Activated CD4-positive, alpha-beta T cell treated with anti-CD3 and anti-CD28 coated beads, Interleukin-2, amount 10 ng/mL, durations not matched to agents 7 days and 5 days (primary cell): ENCODE measurements around the gene EDN2. TPM values are rescaled to one million over a fixed set of nuclear protein-coding genes. Genes with fewer than 3 reads are reported as not detected.

Experiments
- CTCF ChIA-PET: fragments of 350-600 bp; sonication (Branson Sonifier 250); formaldehyde crosslinking; loops from one replicate; lab custom pipeline; 2021; ENCODE audit warnings: antibody characterized with exemption; lab: Charles Lee
- POLR2A ChIA-PET: fragments of 350-600 bp; sonication (Branson Sonifier 250); formaldehyde crosslinking; loops from one replicate; lab custom pipeline; 2021; ENCODE audit warnings: antibody characterized with exemption; lab: Charles Lee
- DNase-seq: peaks from one replicate; pipeline ENCODE4 v3.0.0-alpha.2; 2020
- H3K27ac Mint-ChIP-seq: one replicate; pipeline ENCODE4 v1.8.0; 2021; ENCODE audit warnings: mild to moderate bottlenecking, moderate library complexity, mixed read lengths
- H3K27me3 Mint-ChIP-seq: one replicate; pipeline ENCODE4 v1.8.0; 2021; ENCODE audit warnings: mixed read lengths
- H3K36me3 Mint-ChIP-seq: one replicate; pipeline ENCODE4 v1.8.0; 2021; ENCODE audit warnings: low read depth, mixed read lengths
- H3K4me1 Mint-ChIP-seq: one replicate; pipeline ENCODE4 v1.8.0; 2021; ENCODE audit warnings: mixed read lengths
- H3K4me3 Mint-ChIP-seq: one replicate; pipeline ENCODE4 v1.8.0; 2021; ENCODE audit warnings: mild to moderate bottlenecking, moderate library complexity, mixed read lengths
- H3K9me3 Mint-ChIP-seq: one replicate; pipeline ENCODE4 v1.8.0; 2021; ENCODE audit warnings: mixed read lengths
- total RNA-seq, 2 experiments: library from RNA; stranded (reverse); gene quantifications; one replicate each; pipeline ENCODE4 v1.2.3, GENCODE V29; 2021

The EDN2 gene
- total RNA-seq, 2 experiments from 2014 or later = not detected

DNA sequence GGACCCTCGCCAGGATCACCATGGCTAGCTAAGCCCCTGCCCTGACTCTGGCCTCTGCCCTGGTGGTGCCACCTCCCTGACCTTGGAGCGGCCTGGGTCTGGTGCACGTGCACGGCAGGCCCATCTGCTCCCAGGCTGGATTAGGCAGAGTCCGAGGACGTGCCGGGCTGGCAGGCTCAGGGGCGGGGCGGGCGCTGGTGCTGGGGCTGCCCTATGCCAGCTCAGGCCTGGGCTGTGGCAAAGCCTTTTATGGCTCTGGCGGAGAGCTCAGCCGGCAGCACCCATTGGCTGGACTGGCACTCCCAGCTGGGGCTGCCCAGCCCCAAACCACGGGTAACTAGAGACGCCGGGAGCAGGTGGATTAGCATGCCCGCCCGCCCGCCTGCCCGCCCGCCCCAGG, 17.1 kb upstream of the EDN2 start:
- Mint-ChIP-seq H3K4me1 (peaks cover 13% of the 10 kb centered on the region), H3K4me3 (no peak overlapping the region), H3K9me3 (no peaks in the 10 kb centered on the region), H3K27ac (no peak overlapping the region), H3K27me3 (peaks cover 4% of the 10 kb centered on the region), H3K36me3 (no peaks in the 10 kb centered on the region)
- CTCF ChIA-PET = interaction anchor here (1.3 to 1.8 kb wide), 2 partner anchors 9 to 14 kb away, joined by 4 to 8 read pairs; no protein-coding TSS in a partner anchor
- no peak for DNase-seq
- POLR2A ChIA-PET = no interaction called here

DNA sequence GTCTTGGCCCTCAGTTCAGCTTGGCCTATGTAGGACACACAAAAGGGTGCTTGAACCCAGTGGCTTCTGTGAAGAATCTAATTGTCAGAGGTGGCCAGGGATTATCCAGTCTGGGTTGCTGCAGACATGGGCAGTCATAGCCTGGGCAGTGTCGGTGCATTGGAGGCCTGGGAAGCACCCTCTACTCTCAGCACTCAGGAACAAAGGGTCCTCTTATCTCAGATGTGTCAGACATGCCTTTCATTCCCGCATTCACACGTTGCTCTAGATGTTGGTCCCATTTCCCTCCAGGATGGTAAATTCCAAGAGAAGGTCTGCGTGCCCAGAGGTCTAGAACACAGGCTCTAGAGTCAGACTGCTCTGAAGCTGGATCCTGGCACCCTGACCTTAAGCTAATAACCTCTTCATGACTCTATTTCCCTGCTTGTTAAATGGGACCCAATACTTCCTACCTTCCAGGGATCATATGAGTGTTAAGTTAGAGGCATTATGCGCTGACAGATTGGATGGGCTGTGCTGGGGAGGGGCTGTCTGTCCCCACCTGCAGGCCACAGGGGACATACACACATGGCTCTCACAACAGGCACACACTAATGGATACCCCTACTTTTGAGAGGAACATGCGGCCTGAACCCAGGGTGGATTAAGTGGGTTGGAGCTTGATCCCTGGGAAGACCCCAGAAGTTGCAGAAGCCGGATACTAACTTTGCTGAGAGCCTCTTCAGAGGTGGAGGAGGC, 16.5 kb upstream of the EDN2 start:
- Mint-ChIP-seq H3K4me1 (peaks cover 13% of the 10 kb centered on the region), H3K4me3 (no peak overlapping the region), H3K9me3 (no peaks in the 10 kb centered on the region), H3K27ac (no peak overlapping the region), H3K36me3 (no peaks in the 10 kb centered on the region), H3K27me3 (peaks cover 4% of the 10 kb centered on the region)
- no peak for DNase-seq
- ChIA-PET POLR2A (no interaction called here), CTCF (interaction anchor here (1.3 to 1.8 kb wide), 2 partner anchors 9 to 15 kb away, joined by 4 to 8 read pairs; no protein-coding TSS in a partner anchor)

DNA sequence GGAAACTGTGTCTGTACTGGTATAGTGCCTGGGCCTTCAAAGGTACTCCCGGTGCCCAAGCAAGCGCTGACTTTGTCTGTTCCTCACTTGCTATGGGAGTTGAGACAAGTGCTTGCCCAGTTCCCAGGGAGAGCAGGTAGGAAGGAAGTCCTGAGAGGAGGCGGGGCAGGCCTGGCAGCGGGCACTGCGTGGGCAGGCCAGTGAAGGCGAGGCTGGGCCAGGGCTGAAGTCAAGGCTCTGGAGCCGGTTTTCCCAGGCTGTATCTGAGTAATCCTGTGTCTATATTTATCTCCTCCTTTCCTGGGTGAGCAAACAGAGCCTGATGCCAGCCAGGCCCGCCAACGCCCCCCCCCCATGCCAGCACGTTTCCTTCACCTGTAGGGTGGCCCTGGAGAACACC, 15.9 kb upstream of the EDN2 start:
- Mint-ChIP-seq H3K4me1 (peaks cover 18% of the 10 kb centered on the region), H3K27ac (no peak overlapping the region), H3K27me3 (peaks cover 4% of the 10 kb centered on the region), H3K36me3 (no peaks in the 10 kb centered on the region), H3K9me3 (no peaks in the 10 kb centered on the region), H3K4me3 (no peak overlapping the region)
- no peak for DNase-seq
- ChIA-PET CTCF (interaction anchor here (1.3 to 1.8 kb wide), 2 partner anchors 8 to 16 kb away, joined by 4 to 8 read pairs; no protein-coding TSS in a partner anchor), POLR2A (no interaction called here)

DNA sequence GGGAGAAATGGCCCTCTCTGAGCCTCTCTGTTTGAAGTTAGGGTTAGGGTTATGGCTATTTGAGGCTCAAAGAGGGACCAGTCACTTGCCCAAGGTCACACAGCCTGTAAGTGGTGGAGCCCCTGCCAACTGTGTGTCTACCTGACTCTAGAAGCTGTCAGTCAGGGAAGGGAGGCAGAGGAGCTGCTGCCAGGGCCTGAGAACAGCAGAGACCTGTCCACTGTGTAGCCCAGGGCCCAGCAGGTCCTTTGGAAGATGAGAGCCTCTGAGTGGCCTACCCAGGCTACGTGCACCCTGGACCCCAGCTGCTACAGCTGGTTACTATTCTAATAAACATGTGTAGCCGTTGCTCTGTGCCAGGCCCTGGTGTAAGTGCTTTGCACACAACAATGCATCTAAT, 15.1 kb upstream of the EDN2 start:
- no peak for DNase-seq
- Mint-ChIP-seq H3K9me3 (no peaks in the 10 kb centered on the region), H3K4me1 (peaks cover 13% of the 10 kb centered on the region), H3K36me3 (no peaks in the 10 kb centered on the region), H3K4me3 (no peak overlapping the region), H3K27me3 (peaks cover 9% of the 10 kb centered on the region), H3K27ac (no peak overlapping the region)
- CTCF ChIA-PET = interaction anchor here (2.0 kb wide), 1 partner anchor 16 kb away, joined by 7 read pairs; no protein-coding TSS in a partner anchor
- POLR2A ChIA-PET = no interaction called here

DNA sequence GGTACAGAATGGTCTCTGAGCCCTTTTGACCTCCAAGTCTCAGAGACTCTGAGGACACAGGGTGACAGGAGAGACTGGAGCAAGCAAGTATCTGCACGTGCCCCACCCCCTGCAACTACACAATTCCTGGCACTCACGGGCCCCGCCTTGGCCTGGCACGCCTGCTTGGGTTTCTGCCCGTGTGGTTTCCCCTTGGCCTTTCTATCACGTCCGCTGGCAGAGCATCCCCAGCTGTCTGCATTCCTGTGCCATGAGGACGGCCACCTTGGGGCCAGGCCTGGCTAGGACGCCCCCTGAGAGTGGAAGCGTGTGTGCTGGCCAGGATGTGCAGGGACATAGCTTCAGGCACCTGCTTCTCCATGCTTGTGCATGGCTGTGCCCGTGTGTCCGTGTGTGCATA, 14.3 kb upstream of the EDN2 start:
- Mint-ChIP-seq H3K27ac (no peak overlapping the region), H3K4me3 (no peak overlapping the region), H3K36me3 (no peaks in the 10 kb centered on the region), H3K9me3 (no peaks in the 10 kb centered on the region), H3K27me3 (peaks cover 9% of the 10 kb centered on the region), H3K4me1 (peaks cover 8% of the 10 kb centered on the region)
- no peak for DNase-seq
- ChIA-PET CTCF (interaction anchor here (2.0 kb wide), 1 partner anchor 17 kb away, joined by 7 read pairs; no protein-coding TSS in a partner anchor), POLR2A (no interaction called here)

DNA sequence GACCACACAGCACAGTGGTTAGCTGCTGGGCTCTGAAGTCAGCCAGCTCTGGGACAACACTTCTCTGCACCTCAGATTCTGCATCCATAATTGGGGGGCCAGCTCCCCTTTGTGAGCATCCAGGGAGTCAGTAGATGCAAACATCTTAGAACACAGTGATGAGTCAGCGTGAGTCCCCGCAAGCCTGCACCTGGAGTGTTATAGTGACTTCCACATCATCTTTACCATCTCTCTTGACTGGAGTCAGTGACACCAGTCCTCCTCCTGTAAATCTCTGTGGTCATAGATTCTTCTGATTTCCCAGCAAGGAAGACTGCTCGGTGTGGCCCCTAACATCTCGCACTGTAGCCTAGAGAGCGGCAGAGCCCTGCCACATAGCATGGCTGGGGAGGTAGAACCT, 13.9 kb upstream of the EDN2 start:
- Mint-ChIP-seq H3K4me3 (no peak overlapping the region), H3K27me3 (peaks cover 9% of the 10 kb centered on the region), H3K9me3 (no peaks in the 10 kb centered on the region), H3K27ac (no peak overlapping the region), H3K4me1 (peaks cover 8% of the 10 kb centered on the region), H3K36me3 (no peaks in the 10 kb centered on the region)
- ChIA-PET POLR2A (no interaction called here), CTCF (interaction anchor here (2.0 kb wide), 1 partner anchor 18 kb away, joined by 7 read pairs; no protein-coding TSS in a partner anchor)
- no peak for DNase-seq

DNA sequence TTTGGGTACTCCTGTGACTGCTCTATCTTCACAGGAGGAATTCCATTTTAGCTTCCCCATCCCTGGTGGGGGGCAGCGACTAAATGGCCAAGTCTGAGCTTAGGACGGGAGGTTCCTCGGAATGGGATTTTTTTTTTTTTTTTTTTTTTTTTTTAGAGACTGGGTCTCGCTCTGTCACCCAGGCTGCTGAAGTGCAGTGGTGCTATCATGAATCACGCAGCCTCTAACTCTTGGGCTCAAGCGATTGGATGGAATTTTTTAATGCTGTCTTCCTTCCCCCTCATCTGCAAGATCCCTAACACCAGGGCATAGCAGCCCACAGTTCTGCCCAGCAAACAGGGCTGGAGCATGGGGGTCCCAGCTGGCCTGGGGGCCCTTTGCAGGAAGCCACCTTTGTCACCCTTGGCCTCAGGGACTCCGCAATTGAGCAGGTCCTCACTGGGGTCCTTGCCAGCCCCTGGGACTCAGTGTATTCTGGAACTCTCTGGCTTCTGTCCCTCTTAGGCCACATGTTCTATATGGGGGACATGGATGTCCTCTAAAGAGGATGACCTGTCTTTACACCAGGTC, 13.1 kb upstream of the EDN2 start:
- POLR2A ChIA-PET = no interaction called here

DNA sequence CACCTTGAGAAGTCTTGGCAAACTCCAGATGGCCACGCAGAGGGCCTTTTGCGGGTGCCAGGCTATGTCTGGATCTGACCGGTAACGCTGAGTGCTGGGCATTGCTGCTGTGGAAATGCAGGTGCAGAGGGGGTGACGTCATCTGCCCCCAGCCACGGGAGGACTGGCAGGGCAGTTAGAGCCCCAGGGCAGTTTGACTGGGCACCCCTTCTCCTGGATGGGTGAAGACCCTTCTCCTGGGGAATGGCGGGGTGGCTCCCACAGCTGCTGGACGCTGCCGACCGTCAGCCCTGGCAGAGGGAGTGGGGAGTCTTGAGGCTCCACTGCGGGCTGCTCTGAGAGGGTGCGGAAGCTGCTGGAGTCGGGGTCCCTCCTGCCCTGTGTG, 12.6 kb upstream of the EDN2 start:
- no peak overlapping the region for H3K4me3 Mint-ChIP-seq
- ChIA-PET CTCF (interaction anchor here (0.6 kb wide), 2 partner anchors 74 to 766 kb away, joined by 3 to 5 read pairs; no protein-coding TSS in a partner anchor), POLR2A (no interaction called here)
- H3K36me3 Mint-ChIP-seq = no peaks in the 10 kb centered on the region
- peaks cover 9% of the 10 kb centered on the region for H3K27me3 Mint-ChIP-seq
- peaks cover 8% of the 10 kb centered on the region for H3K4me1 Mint-ChIP-seq
- H3K27ac Mint-ChIP-seq = no peak overlapping the region
- H3K9me3 Mint-ChIP-seq = no peaks in the 10 kb centered on the region
- no peak for DNase-seq

More for the DNA sequence above, 13.1 kb upstream of the EDN2 start:
- H3K36me3 Mint-ChIP-seq = no peaks in the 10 kb centered on the region
- CTCF ChIA-PET = interaction anchor here (0.6 to 2.0 kb wide), 3 partner anchors 18 to 765 kb away, joined by 3 to 7 read pairs (median 5); no protein-coding TSS in a partner anchor
- DNase-seq = no peak
- H3K9me3 Mint-ChIP-seq = no peaks in the 10 kb centered on the region
- H3K4me1 Mint-ChIP-seq = peaks cover 8% of the 10 kb centered on the region
- peaks cover 9% of the 10 kb centered on the region for H3K27me3 Mint-ChIP-seq
- no peak overlapping the region for H3K4me3 Mint-ChIP-seq
- H3K27ac Mint-ChIP-seq = no peak overlapping the region

DNA sequence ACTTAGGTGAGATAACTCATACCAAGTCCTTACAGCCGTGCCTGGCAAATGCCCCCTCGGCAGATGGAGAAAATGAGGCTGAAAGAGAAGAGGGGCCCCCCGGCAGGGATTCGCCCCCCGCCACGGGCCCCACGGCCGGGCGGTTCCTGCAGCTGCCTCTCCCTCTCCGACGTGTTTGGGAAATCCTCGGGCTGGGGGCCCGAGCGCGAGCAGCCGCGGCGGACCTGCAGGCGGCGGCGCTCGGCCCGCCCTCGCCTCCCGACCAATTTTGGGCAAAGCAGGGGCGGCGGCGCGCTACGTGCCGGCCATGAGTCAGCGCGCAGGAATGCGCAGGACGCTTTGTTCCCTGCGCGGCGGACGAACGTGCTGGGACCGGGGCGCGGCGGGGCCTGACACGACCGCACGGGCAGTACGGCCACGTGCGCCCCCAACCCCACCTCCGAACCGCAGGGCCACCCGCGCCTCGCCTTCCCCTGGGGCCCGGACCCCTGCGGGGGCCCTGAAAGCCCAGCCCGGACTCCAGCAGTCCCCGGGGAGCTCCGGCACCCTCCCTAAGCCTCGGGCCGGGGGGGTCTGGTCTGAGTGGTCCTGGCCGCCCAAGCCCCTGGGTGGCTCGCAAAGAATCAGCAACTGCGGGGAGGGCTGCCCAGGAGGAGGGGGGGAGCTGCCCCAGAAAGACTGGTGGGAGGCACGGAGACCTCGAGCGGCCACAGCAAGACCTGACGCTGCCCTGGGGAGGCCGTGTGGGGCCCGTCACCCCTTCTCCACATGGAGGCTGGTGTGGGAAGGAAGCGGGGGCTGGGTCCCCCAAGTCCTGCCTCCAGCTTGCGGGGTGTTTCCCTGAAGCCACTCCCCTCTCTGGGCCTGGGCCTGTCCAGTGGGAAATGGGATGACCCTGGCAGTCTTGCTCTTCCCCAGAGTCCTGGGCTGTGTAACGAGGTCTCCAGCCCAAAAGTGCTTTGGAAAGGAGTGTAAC, 11.9 kb upstream of the EDN2 start:
- CTCF ChIA-PET = no interaction called here
- DNase-seq = peak; percentile 10

DNA sequence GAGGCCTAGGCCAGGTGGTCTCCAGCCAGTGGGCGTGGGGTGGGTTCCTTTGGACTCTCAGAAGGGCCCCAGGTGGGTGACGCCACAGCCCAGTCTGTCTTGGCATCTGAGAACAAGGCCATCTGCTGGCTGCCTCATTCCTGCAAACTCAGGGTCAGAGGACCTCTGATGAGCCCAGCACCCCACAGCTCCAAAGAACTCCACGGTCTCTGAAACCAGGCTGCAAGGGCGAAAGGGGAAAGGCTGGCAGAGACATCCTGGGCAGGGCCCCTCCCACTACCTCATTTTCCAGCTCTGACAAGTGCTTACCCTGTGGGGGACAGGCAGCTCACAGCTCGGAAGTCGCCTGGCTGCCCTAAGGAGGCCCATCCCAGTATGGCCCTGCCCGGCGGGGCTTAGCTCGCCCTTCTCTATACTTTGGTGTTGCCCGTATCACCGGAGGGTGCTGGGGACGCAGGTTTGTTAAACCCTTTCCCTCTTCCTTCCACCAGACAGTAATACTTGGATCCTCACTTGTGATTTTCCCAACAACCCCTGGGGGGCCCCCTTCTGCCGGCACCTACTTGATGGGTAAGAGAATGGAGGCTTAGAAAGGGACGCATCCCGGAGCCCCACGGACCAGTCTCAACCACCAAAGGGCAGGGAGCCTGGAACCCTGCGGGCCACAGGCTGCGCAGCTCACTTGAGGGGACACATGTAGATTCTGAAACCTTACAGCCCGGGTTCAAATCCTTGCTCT, 10.9 kb upstream of the EDN2 start:
- Mint-ChIP-seq H3K4me1 (peaks cover 8% of the 10 kb centered on the region), H3K4me3 (peak overlapping the region; percentile 53), H3K36me3 (no peaks in the 10 kb centered on the region), H3K9me3 (no peaks in the 10 kb centered on the region), H3K27me3 (peaks cover 9% of the 10 kb centered on the region), H3K27ac (no peak overlapping the region)
- no peak for DNase-seq
- CTCF ChIA-PET = interaction anchor here (0.6 to 0.9 kb wide), 2 partner anchors 19 to 753 kb away, joined by 3 read pairs; no protein-coding TSS in a partner anchor
- POLR2A ChIA-PET = no interaction called here

More for the DNA sequence above, 11.9 kb upstream of the EDN2 start:
- H3K27me3 Mint-ChIP-seq = peaks cover 9% of the 10 kb centered on the region
- no peaks in the 10 kb centered on the region for H3K36me3 Mint-ChIP-seq
- H3K4me3 Mint-ChIP-seq = peak overlapping the region; percentile 53
- no peak overlapping the region for H3K27ac Mint-ChIP-seq
- H3K9me3 Mint-ChIP-seq = no peaks in the 10 kb centered on the region
- POLR2A ChIA-PET = no interaction called here
- peaks cover 8% of the 10 kb centered on the region for H3K4me1 Mint-ChIP-seq

DNA sequence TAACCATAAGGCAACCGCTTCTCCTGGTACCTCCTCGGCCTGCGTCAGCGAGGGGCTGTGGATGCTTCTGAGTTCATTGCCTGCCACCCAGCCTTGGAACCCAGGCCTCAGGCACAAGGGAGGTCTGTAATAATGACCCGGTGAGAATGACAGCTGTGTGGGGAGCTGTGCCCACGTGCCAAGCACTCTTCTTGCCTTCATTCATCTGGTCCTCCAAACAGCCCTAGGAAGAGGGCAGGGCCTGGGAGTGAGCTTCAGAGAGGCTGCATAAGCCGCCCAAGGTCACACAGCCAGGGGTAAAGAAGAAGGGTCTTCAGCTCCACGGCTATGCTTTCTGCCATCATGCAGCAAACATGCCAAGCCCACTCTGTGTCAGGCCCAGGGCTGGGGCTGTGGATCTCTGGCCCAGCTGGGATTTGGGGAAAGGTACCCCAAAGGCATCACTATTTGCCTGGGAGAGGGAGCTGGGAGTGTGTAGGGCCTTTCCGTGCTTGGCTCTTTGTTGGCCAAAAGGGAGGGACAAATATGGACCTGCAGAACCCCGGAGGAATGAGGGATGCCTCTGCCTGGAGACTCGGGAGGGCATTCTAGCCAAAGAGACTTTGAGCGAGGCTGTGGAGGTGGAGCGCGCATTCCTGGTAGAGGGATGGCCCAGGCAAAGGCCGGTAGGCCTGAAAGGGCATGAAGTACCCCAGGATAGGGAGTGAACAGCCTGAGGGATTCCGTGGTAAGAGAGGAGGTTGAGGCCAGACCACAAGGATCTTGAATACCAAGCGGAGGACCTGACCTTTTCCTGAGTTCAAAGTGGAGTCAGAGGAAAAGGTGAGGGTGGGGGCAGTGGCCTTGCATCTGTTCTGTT, 10.1 kb upstream of the EDN2 start:
- H3K4me1 Mint-ChIP-seq = peaks cover 8% of the 10 kb centered on the region
- ChIA-PET POLR2A (no interaction called here), CTCF (interaction anchor here (0.6 to 0.9 kb wide), 2 partner anchors 20 to 754 kb away, joined by 3 read pairs; no protein-coding TSS in a partner anchor)
- H3K9me3 Mint-ChIP-seq = no peaks in the 10 kb centered on the region
- no peak for DNase-seq
- no peak overlapping the region for H3K27ac Mint-ChIP-seq
- no peak overlapping the region for H3K4me3 Mint-ChIP-seq
- peaks cover 11% of the 10 kb centered on the region for H3K27me3 Mint-ChIP-seq
- H3K36me3 Mint-ChIP-seq = no peaks in the 10 kb centered on the region
